HG02840 (cell line): ENCODE data around the gene CCIN.
A peak's percentile ranks its signal among the peaks of the same experiment; 100 is the strongest.
"Not testable (repeated sequence)": the region's sequence is repeated elsewhere in the genome, so short reads cannot be mapped to it uniquely, and the experiment has no call there.

ENCODE experiments used
- ATAC-seq: cut with Tn5 transposase; IDR thresholded peaks from one replicate; pipeline ENCODE4 v1.9.1; 2021; ENCODE audit warnings: mild to moderate bottlenecking, moderate library complexity, moderate number of reproducible peaks; ENCODE audit not compliant: unreplicated experiment, low FRiP score

Gene CCIN

GRCh38 chr9:36169166-36169565, at the start of gene CCIN:
CCIN (plus strand) TSS chr9:36169388; CDS start chr9:36169503, 115 bp downstream.
- ATAC-seq = no peak

- ATAC-seq = no peak
Measured at GRCh38 chr9:36119476-36119875, 49.7 kb upstream of the CCIN start.

- ATAC-seq = no peak
Measured at GRCh38 chr9:36120705-36121104, 48.5 kb upstream of the CCIN start.

GRCh38 chr9:36121971-36122370, 47.2 kb upstream of the CCIN start:
- ATAC-seq = no peak

GRCh38 chr9:36123515-36123914, 45.7 kb upstream of the CCIN start:
- no peak for ATAC-seq

- no peak for ATAC-seq
Measured at GRCh38 chr9:36125062-36125855, 43.9 kb upstream of the CCIN start.

- ATAC-seq = no peak
Measured at GRCh38 chr9:36126016-36126730, 43.0 kb upstream of the CCIN start.

GRCh38 chr9:36127652-36128244, 41.4 kb upstream of the CCIN start:
- no peak for ATAC-seq

GRCh38 chr9:36128349-36128748, 40.8 kb upstream of the CCIN start:
- no peak for ATAC-seq

- no peak for ATAC-seq
Measured at GRCh38 chr9:36129139-36129538, 40.0 kb upstream of the CCIN start.

- ATAC-seq = not testable (repeated sequence)
Measured at GRCh38 chr9:36131666-36132065, 37.5 kb upstream of the CCIN start.

GRCh38 chr9:36132086-36132485, 37.1 kb upstream of the CCIN start:
- ATAC-seq = no peak

- no peak for ATAC-seq
Measured at GRCh38 chr9:36134761-36135505, 34.3 kb upstream of the CCIN start.

GRCh38 chr9:36135741-36136271, 33.4 kb upstream of the CCIN start:
- ATAC-seq = no peak

GRCh38 chr9:36136272-36136893, 32.8 kb upstream of the CCIN start, which contains the start of gene GLIPR2:
GLIPR2 (plus strand) TSS chr9:36136733; CDS start chr9:36136779, 46 bp downstream.
- ATAC-seq = peak; percentile 92

- no peak for ATAC-seq
Measured at GRCh38 chr9:36136894-36137391, 32.2 kb upstream of the CCIN start.

GRCh38 chr9:36137392-36138004, 31.7 kb upstream of the CCIN start:
- no peak for ATAC-seq

GRCh38 chr9:36138496-36138895, 30.7 kb upstream of the CCIN start:
- no peak for ATAC-seq

- ATAC-seq = no peak
Measured at GRCh38 chr9:36138901-36139300, 30.3 kb upstream of the CCIN start.
